Measurements from ENCODE around the gene FAM50A. TPM values are rescaled to one million over a fixed set of nuclear protein-coding genes. Genes with fewer than 3 reads are reported as not detected.

FAM50A gene
- total and polyA plus RNA-seq, 2 donors, result 29.8 to 112 TPM

DNA sequence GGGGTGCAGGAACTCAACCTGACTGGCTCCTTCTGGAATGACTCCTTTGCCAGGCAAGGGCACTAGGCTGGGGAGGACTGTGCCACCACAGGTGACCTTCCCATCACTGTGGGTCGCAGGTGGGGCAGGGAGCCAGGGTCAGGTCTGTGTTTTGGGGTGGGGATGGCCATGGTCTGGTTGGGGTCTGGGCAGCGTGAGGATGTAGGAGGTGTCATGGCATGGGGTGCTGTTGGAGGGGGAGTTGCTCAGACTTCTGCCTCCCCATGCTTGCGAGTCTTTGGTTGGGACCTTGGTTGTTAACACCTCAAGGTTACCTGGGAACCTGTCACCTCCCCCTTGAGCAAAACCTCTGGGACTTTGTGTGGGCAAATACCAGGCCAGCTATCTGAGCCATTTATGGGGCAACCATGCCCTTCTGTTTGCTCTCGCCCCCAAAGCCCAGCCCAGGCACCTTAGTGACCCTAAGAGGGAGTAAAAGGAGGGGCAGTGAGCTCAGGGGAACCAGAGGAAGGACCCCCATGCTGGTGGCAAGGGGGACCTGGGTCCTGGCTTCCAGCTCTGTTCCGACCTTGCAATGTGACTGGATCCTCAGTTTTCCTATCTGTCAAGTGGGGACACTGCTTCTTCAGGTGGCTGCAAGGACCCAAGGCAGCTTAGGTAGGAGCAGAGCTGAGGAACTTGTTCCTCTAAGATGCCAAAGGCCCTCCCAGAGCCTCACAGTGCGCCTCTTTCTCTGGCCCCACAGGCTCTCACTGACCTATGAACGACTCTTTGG lies 9.4 kb upstream of the FAM50A start:
- no peak overlapping the region for H3K4me3 ChIP-seq (ENCODE audit: low read length in 2 of 2)
- H3K27ac ChIP-seq (ENCODE audit: low read depth in 1 of 2, low read length in 1 of 2), result no peak overlapping the region
- H3K36me3 ChIP-seq (ENCODE audit: control insufficient read depth in 2 of 2, insufficient read depth in 2 of 2, low read length in 1 of 2), result peaks cover 33 to 42% of the 10 kb centered on the region in 2 donors
- peaks cover 0 to 6% of the 10 kb centered on the region in 2 donors for H3K9me3 ChIP-seq (ENCODE audit: control insufficient read depth in 2 of 2, insufficient read depth in 1 of 2, low read length in 1 of 2)
- 95% methylated on average over 7 of the region's 7 CpGs for WGBS
- DNase-seq (ENCODE audit: low read depth in 6 of 9, low spot score in 9 of 9), result no peak
- H3K27me3 ChIP-seq (ENCODE audit: control insufficient read depth in 2 of 2, insufficient read depth in 1 of 2, low read length in 1 of 2), result no peaks in the 10 kb centered on the region
- peaks cover 2 to 19% of the 10 kb centered on the region in 2 donors for H3K4me1 ChIP-seq (ENCODE audit: control insufficient read depth in 2 of 2, insufficient read depth in 2 of 2, low read length in 2 of 2)

DNA sequence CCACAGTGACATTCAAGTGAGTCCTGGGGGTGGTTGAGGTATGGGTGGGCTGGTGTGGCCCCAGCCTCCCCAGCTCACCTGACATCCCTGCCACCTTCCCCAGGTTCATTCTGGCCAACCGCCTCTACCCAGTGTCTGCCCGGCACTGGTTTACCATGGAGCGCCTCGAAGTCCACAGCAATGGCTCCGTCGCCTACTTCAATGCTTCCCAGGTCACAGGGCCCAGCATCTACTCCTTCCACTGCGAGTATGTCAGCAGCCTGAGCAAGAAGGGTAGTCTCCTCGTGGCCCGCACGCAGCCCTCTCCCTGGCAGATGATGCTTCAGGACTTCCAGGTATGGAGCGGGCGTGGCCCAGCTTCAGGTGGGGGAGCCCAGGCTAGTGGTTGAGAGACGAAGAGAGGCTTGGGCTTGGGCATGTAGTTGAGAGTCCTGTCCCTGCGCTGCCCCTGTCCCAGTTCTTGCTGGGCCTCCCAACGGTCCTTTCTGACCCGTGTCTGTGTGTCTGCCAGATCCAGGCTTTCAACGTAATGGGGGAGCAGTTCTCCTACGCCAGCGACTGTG lies 8.7 kb upstream of the FAM50A start:
- DNase-seq (ENCODE audit: low read depth in 6 of 9, low spot score in 9 of 9), result no peak
- peaks cover 40 to 45% of the 10 kb centered on the region in 2 donors for H3K36me3 ChIP-seq (ENCODE audit: control insufficient read depth in 2 of 2, insufficient read depth in 2 of 2, low read length in 1 of 2)
- 97% methylated on average over 19 of the region's 19 CpGs for WGBS
- H3K27me3 ChIP-seq (ENCODE audit: control insufficient read depth in 2 of 2, insufficient read depth in 1 of 2, low read length in 1 of 2), result no peaks in the 10 kb centered on the region
- no peak overlapping the region for H3K4me3 ChIP-seq (ENCODE audit: low read length in 2 of 2)
- peaks cover 2 to 17% of the 10 kb centered on the region in 2 donors for H3K4me1 ChIP-seq (ENCODE audit: control insufficient read depth in 2 of 2, insufficient read depth in 2 of 2, low read length in 2 of 2)
- no peak overlapping the region for H3K27ac ChIP-seq (ENCODE audit: low read depth in 1 of 2, low read length in 1 of 2)
- peaks cover 0 to 6% of the 10 kb centered on the region in 2 donors for H3K9me3 ChIP-seq (ENCODE audit: control insufficient read depth in 2 of 2, insufficient read depth in 1 of 2, low read length in 1 of 2)

DNA sequence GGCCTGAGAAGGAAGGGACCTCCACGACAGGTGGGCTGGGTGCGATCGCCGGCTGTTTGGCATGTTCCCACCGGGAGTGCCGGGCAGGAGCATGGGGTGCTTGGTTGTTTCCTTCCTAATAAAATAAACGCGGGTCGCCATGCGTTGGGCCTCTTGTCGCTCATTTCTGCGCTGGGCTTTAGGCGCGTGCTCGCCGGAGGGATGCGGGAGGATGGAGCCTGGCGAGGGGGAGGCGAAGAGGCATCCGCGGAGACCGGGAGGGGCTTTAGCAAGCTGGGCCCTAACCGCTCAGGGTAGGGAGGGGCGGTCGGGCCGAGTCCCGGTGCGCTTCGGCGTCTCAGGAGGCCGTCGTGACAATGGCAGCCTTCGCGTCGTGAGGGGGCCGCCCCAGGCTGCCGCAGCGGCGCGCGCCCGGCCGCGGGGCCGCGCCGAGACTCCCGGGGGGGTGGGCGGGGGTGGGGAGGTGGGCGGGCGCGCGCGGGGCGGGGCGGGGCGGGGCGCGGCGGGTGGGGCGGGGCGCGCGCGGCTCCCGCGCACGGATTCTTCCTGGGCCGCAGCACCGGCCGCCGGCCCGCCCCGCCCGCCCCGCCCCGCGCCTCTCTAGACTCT lies 7.5 kb upstream of the FAM50A start:
- H3K4me3 ChIP-seq (ENCODE audit: low read length in 2 of 2), result peak overlapping the region; percentile 28 to 73
- 12% methylated on average over 57 of the region's 78 CpGs for WGBS
- H3K4me1 ChIP-seq (ENCODE audit: control insufficient read depth in 2 of 2, insufficient read depth in 2 of 2, low read length in 2 of 2), result peaks cover 2 to 12% of the 10 kb centered on the region in 2 donors
- peaks cover 50 to 51% of the 10 kb centered on the region in 2 donors for H3K36me3 ChIP-seq (ENCODE audit: control insufficient read depth in 2 of 2, insufficient read depth in 2 of 2, low read length in 1 of 2)
- H3K9me3 ChIP-seq (ENCODE audit: control insufficient read depth in 2 of 2, insufficient read depth in 1 of 2, low read length in 1 of 2), result peaks cover 0 to 6% of the 10 kb centered on the region in 2 donors
- no peaks in the 10 kb centered on the region for H3K27me3 ChIP-seq (ENCODE audit: control insufficient read depth in 2 of 2, insufficient read depth in 1 of 2, low read length in 1 of 2)
- DNase-seq (ENCODE audit: low read depth in 6 of 9, low spot score in 9 of 9), result peak in 3 of 9 donors; percentile 45 to 59 (median 48)
- peak overlapping the region in 1 of 2 donors; percentile 79 for H3K27ac ChIP-seq (ENCODE audit: low read depth in 1 of 2, low read length in 1 of 2)

DNA sequence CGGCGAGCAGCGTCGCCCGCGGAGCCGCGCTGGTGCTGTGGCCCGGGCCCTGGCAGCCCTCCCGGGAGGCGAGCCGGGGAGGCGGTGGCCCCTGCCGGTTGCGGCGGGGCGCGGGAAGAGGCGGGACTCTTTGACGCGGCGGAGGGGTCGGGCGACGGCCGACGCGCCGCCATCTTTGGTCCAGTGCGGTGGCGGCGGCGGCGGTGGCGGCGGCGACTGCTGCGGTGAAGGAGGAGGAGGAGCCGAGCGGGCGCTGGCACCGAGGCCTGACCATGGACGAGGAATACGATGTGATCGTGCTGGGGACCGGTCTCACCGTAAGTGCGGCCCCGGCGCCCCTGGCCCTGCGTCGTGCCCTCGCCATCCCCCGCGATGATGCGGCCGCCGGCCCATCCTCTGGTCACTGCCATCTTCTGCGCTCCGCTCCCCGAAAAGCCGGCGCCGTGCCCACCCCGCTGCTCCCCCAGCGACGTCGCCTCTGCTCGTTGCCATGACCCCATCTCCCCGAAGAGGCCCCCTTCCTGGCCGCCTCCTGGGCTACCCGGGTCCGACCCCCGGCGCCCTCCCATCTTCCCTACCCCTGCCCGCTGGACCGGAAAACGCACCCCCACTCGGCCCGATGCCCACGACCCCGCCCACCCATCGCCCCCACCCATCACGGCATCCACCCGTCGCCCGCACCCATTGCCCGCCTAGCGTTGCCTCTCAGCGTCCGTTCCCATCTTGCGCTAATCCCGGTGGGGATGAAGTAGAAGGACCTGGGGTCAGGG lies 6.8 kb upstream of the FAM50A start, which contains the start of gene GDI1:
GDI1 (plus strand) TSS at position 172 of the 770 bp plus-strand sequence; CDS start at position 273, 101 bp downstream.
- peak in 3 of 9 donors; percentile 29 to 69 (median 44) for DNase-seq (ENCODE audit: low read depth in 6 of 9, low spot score in 9 of 9)
- Histone ChIP-seq H3K27me3 (ENCODE audit: control insufficient read depth in 2 of 2, insufficient read depth in 1 of 2, low read length in 1 of 2) (no peaks in the 10 kb centered on the region), H3K27ac (ENCODE audit: low read depth in 1 of 2, low read length in 1 of 2) (peak within 1 kb of the TSS in 1 of 2 donors; percentile 79), H3K36me3 (ENCODE audit: control insufficient read depth in 2 of 2, insufficient read depth in 2 of 2, low read length in 1 of 2) (peaks cover 50 to 53% of the 10 kb centered on the region in 2 donors), H3K9me3 (ENCODE audit: control insufficient read depth in 2 of 2, insufficient read depth in 1 of 2, low read length in 1 of 2) (peaks cover 0 to 6% of the 10 kb centered on the region in 2 donors), H3K4me3 (ENCODE audit: low read length in 2 of 2) (peak within 1 kb of the TSS; percentile 65 to 73), H3K4me1 (ENCODE audit: control insufficient read depth in 2 of 2, insufficient read depth in 2 of 2, low read length in 2 of 2) (peaks cover 2 to 12% of the 10 kb centered on the region in 2 donors)
- 1% methylated on average over 93 of the region's 93 CpGs for WGBS

DNA sequence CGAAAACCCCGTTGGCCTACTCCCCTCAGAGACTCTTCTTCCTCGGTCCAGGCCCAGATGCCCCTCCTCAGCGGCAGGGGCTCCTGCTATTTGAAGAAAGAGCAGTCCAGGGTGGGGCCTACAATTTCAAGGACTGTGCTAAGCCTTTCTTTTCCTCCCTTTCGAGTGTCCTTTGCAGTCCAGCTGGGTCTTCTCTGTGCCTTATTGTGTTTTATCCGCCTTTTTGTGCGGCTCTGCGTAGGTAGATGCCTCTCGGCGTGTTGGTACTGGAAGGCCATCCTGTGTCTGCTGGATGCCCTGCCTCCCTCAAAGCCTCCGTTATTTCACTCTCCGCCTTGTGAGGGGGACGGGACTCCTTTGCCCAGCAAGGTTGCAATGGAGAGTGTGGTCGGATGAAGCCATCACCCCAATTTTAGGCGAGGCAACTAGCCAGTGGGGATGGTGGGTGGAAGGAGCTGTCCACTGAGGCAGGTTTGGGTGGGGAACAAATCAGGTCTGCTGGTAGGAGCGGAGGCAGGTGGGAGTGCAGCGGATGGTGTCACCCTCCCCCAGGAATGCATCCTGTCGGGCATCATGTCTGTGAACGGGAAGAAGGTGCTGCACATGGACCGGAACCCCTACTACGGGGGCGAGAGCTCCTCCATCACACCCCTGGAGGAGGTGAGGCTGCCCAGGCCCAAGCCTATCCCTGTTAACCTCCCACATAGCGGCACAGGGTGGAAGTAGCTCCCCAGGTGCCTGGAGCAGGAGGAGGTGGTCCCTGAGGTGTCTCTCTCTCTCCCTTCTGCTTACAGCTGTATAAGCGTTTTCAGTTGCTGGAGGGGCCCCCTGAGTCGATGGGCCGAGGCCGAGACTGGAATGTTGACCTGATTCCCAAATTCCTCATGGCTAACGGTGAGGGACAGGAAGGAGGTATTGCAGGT lies 5.7 kb upstream of the FAM50A start:
- 82% methylated on average over 28 of the region's 28 CpGs for WGBS

DNA sequence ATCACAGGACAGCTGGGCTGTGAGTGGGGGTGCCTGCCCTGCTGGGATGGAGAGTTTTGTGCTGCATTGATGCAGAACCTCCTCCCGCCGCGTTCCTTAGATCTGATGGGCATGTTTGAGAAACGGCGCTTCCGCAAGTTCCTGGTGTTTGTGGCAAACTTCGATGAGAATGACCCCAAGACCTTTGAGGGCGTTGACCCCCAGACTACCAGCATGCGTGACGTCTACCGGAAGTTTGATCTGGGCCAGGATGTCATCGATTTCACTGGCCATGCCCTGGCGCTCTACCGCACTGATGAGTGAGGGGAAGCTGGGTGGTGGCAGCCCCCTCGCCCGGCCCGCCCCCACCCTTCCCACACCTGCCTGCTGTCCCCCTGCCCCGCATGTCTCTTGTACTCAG lies 4.1 kb upstream of the FAM50A start:
- DNase-seq (ENCODE audit: low read depth in 6 of 9, low spot score in 9 of 9), result no peak
- Histone ChIP-seq H3K36me3 (ENCODE audit: control insufficient read depth in 2 of 2, insufficient read depth in 2 of 2, low read length in 1 of 2) (peaks cover 35 to 45% of the 10 kb centered on the region in 2 donors), H3K4me3 (ENCODE audit: low read length in 2 of 2) (no peak overlapping the region), H3K27ac (ENCODE audit: low read depth in 1 of 2, low read length in 1 of 2) (no peak overlapping the region), H3K4me1 (ENCODE audit: control insufficient read depth in 2 of 2, insufficient read depth in 2 of 2, low read length in 2 of 2) (peaks cover 6 to 22% of the 10 kb centered on the region in 2 donors), H3K27me3 (ENCODE audit: control insufficient read depth in 2 of 2, insufficient read depth in 1 of 2, low read length in 1 of 2) (no peaks in the 10 kb centered on the region), H3K9me3 (ENCODE audit: control insufficient read depth in 2 of 2, insufficient read depth in 1 of 2, low read length in 1 of 2) (peaks cover 0 to 6% of the 10 kb centered on the region in 2 donors)
- 96% methylated on average over 18 of the region's 18 CpGs for WGBS

More for the DNA sequence above, 5.7 kb upstream of the FAM50A start:
- peaks cover 0 to 6% of the 10 kb centered on the region in 2 donors for H3K9me3 ChIP-seq (ENCODE audit: control insufficient read depth in 2 of 2, insufficient read depth in 1 of 2, low read length in 1 of 2)
- H3K27me3 ChIP-seq (ENCODE audit: control insufficient read depth in 2 of 2, insufficient read depth in 1 of 2, low read length in 1 of 2), result no peaks in the 10 kb centered on the region
- peaks cover 2 to 12% of the 10 kb centered on the region in 2 donors for H3K4me1 ChIP-seq (ENCODE audit: control insufficient read depth in 2 of 2, insufficient read depth in 2 of 2, low read length in 2 of 2)
- H3K36me3 ChIP-seq (ENCODE audit: control insufficient read depth in 2 of 2, insufficient read depth in 2 of 2, low read length in 1 of 2), result peaks cover 47 to 52% of the 10 kb centered on the region in 2 donors
- DNase-seq (ENCODE audit: low read depth in 6 of 9, low spot score in 9 of 9), result no peak
- peak overlapping the region; percentile 65 to 73 for H3K4me3 ChIP-seq (ENCODE audit: low read length in 2 of 2)
- peak overlapping the region in 1 of 2 donors; percentile 5 for H3K27ac ChIP-seq (ENCODE audit: low read depth in 1 of 2, low read length in 1 of 2)

DNA sequence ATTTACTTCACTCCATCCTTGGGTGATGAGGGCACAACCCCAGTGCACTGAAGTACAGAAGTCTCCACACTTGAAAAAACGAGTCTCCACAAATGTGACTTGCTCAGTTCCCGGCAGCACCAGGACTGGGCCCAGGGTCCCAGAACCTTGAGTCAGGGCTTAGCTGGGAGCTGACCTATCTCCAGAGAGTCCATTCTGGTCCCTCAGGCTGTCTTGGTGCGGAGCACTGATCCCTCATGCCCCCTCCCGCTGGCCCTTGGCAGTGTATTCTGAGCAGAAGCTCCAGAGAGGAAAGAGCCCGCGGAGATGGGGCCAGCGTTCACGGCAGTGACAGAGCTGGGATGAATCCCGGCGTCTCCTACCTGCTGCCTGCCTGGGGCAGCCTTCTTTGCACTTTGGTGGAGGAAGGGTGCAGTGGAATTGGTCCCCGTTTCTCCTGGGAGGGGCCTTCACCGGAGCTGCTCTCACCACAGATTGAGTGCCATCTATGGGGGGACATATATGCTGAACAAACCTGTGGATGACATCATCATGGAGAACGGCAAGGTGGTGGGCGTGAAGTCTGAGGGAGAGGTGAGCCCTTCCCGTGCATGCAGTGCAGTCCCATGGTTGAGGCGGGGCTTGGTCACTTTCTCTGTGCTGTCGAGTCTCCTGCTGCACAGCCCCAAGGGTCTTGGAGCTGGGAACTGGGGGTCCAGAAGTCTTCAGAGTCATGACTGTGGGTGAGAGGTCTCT lies 3.2 kb upstream of the FAM50A start:
- Histone ChIP-seq H3K27ac (ENCODE audit: low read depth in 1 of 2, low read length in 1 of 2) (no peak overlapping the region), H3K27me3 (ENCODE audit: control insufficient read depth in 2 of 2, insufficient read depth in 1 of 2, low read length in 1 of 2) (no peaks in the 10 kb centered on the region), H3K9me3 (ENCODE audit: control insufficient read depth in 2 of 2, insufficient read depth in 1 of 2, low read length in 1 of 2) (peaks cover 0 to 6% of the 10 kb centered on the region in 2 donors), H3K36me3 (ENCODE audit: control insufficient read depth in 2 of 2, insufficient read depth in 2 of 2, low read length in 1 of 2) (peaks cover 26 to 41% of the 10 kb centered on the region in 2 donors), H3K4me1 (ENCODE audit: control insufficient read depth in 2 of 2, insufficient read depth in 2 of 2, low read length in 2 of 2) (peaks cover 6 to 22% of the 10 kb centered on the region in 2 donors), H3K4me3 (ENCODE audit: low read length in 2 of 2) (no peak overlapping the region)
- WGBS, result 98% methylated on average over 17 of the region's 17 CpGs
- DNase-seq (ENCODE audit: low read depth in 6 of 9, low spot score in 9 of 9), result no peak
